GM10847 (cell line): ENCODE measurements around the gene ALG11.

ENCODE experiments used
- POLR2A ChIP-seq: IDR thresholded peaks from 2 replicates; pipeline ENCODE4 v1.6.1; 2011; ENCODE audit not compliant: insufficient read length; ENCODE audit errors: extremely low read depth

The ALG11 gene

GRCh38 chr13:52009946-52010345 is 2.3 kb upstream of the ALG11 start:
- TF ChIP-seq POLR2A, result no peak

GRCh38 chr13:52010890-52011631 is 1.1 kb upstream of the ALG11 start, which contains the start of gene ATP7B:
Gene ATP7B (minus strand): TSS chr13:52011450. CDS start chr13:52011337, 113 bp downstream.
- TF ChIP-seq POLR2A, result no peak

- no peak for TF ChIP-seq POLR2A
Observed at GRCh38 chr13:52012512-52012836, 276 bp downstream of the ALG11 start.

- no peak for TF ChIP-seq POLR2A
Observed at GRCh38 chr13:52016296-52016695, 4.1 kb downstream of the ALG11 start.

- no peak for TF ChIP-seq POLR2A
Observed at GRCh38 chr13:52020191-52020590, 8.0 kb downstream of the ALG11 start.

- TF ChIP-seq POLR2A, result no peak
Observed at GRCh38 chr13:52022356-52022755, 10.2 kb downstream of the ALG11 start.

- no peak for TF ChIP-seq POLR2A
Observed at GRCh38 chr13:52024481-52024880, 12.3 kb downstream of the ALG11 start, which contains the start of gene UTP14C. Gene UTP14C (plus strand): TSS chr13:52024691. CDS start chr13:52028805, 4,114 bp downstream.

- TF ChIP-seq POLR2A, result no peak
Observed at GRCh38 chr13:52025475-52026245, 13.5 kb downstream of the ALG11 start.

- no peak for TF ChIP-seq POLR2A
Observed at GRCh38 chr13:52026246-52026626, 14.0 kb downstream of the ALG11 start.

- no peak for TF ChIP-seq POLR2A
Observed at GRCh38 chr13:52027832-52028231, 15.6 kb downstream of the ALG11 start.

- no peak for TF ChIP-seq POLR2A
Observed at GRCh38 chr13:52029569-52029968, 17.4 kb downstream of the ALG11 start.

GRCh38 chr13:52033039-52033438 is 20.8 kb downstream of the ALG11 start:
- no peak for TF ChIP-seq POLR2A

- TF ChIP-seq POLR2A, result no peak
Observed at GRCh38 chr13:52034616-52035226, 22.5 kb downstream of the ALG11 start.

GRCh38 chr13:52036037-52036436 is 23.8 kb downstream of the ALG11 start:
- no peak for TF ChIP-seq POLR2A

- TF ChIP-seq POLR2A, result no peak
Observed at GRCh38 chr13:52043675-52044074, 31.5 kb downstream of the ALG11 start.

GRCh38 chr13:52047463-52047862 is 35.3 kb downstream of the ALG11 start:
- no peak for TF ChIP-seq POLR2A

- TF ChIP-seq POLR2A, result no peak
Observed at GRCh38 chr13:52048516-52048915, 36.3 kb downstream of the ALG11 start.

GRCh38 chr13:52051400-52051799 is 39.2 kb downstream of the ALG11 start:
- TF ChIP-seq POLR2A, result no peak
